GM13977 (cell line): Measurements from ENCODE around the gene EXOC2.
"Not testable (repeated sequence)": the region's sequence is repeated elsewhere in the genome, so short reads cannot be mapped to it uniquely, and the experiment has no call there.

ENCODE experiments used
- DNase-seq: peaks from one replicate; pipeline ENCODE4 v3.0.0; 2012; ENCODE audit warnings: low spot score
- CTCF ChIP-seq: IDR thresholded peaks from 2 replicates; pipeline ENCODE4 v1.5.1; 2012; ENCODE audit warnings: mild to moderate bottlenecking, control low read depth; ENCODE audit not compliant: insufficient read depth; ENCODE audit errors: extremely low read depth, missing control alignments
- in situ Hi-C: fragments of 300-500 bp; cut with MboI; formaldehyde crosslinking; loops from one replicate; pipeline ENCODE4 v1.12.0; 2022; ENCODE audit warnings: low sequenced_read_pairs, low pct_unique_long_range_greater_than_20kb, mixed read lengths, inconsistent platforms; ENCODE audit not compliant: unreplicated experiment

Gene EXOC2

GRCh38 chr6:699319-699718 is 6.4 kb upstream of the EXOC2 start:
- no peak for DNase-seq
- no peak for TF ChIP-seq CTCF
- in situ Hi-C loops: no loop called here

DNA sequence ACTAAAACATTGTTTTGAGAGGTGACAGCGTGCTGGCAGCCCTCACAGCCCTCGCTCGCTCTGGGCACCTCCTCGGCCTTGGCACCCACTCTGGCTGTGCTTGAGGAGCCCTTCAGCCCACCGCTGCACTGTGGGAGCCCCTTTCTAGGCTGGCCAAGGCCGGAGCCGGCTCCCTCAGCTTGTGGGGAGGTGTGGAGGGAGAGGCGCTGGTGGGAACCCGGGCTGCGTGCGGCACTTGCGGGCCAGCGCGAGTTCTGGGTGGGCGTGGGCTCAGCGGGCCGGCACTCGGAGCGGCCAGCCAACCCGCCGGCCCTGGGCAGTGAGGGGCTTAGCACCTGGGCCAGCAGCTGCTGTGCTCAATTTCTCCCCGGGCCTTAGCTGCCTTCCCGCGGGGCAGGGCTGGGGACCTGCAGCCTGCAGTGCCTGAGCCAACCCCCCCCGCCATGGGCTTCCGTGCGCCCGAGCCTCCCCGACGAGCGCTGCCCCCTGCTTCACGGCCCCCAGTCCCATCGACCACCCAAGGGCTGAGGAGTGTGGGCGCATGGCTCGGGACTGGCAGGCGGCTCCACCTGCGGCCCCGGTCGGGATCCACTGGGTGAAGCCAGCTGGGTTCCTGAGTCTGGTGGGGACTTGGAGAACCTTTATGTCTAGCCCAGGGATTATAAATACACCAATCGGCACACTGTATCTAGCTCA is 1.6 kb upstream of the EXOC2 start:
- DNase-seq: not testable (repeated sequence)

DNA sequence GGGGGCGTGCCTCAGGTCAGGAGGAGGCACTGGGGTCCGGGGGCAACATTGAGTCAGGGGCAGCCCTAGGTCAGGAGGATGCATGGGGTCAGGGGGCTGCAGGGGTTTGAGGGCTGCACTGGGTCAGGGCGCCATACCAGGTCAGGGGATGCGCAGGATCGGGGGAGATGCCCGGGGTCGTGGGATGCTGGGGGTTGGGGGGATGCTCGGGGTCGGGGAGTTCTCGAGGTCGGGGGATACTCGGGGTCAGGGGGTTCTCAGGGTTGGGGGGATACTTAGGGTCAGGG is 727 bp upstream of the EXOC2 start:
- in situ Hi-C loops: no loop called here

More for the DNA sequence above, 1.6 kb upstream of the EXOC2 start:
- in situ Hi-C loops: not testable (repeated sequence)

GRCh38 chr6:692356-692851 is 535 bp downstream of the EXOC2 start:
- no peak for TF ChIP-seq CTCF
- in situ Hi-C loops: no loop called here
- DNase-seq: peak; percentile 82

More for the DNA sequence above, 727 bp upstream of the EXOC2 start:
- no peak for TF ChIP-seq CTCF
- DNase-seq: no peak

- no peak for TF ChIP-seq CTCF
- no peak for DNase-seq
- in situ Hi-C loops: no loop called here
These were observed 3.7 kb downstream of the EXOC2 start for GRCh38 chr6:689223-689622.

DNA sequence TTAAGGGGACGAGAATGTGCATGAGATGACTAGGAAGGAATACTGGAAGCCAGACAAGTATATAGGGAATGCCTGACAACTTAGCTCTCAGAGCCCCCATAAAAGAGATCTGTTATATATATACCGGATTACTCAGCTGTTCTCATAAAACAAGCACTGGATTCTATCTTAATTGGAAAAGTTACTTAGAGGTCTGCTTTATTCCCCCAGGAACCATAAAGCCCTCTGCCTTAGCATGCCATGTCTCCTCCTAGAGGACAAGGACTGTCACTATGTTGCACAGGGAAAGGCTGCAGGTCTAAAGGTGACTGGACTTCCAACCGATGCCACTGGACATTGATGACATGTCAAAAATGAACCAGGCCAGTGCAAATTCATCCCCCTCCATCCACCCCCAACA is 6.4 kb downstream of the EXOC2 start:
- TF ChIP-seq CTCF: peak; percentile 42
- DNase-seq: no peak
- in situ Hi-C loops: no loop called here

DNA sequence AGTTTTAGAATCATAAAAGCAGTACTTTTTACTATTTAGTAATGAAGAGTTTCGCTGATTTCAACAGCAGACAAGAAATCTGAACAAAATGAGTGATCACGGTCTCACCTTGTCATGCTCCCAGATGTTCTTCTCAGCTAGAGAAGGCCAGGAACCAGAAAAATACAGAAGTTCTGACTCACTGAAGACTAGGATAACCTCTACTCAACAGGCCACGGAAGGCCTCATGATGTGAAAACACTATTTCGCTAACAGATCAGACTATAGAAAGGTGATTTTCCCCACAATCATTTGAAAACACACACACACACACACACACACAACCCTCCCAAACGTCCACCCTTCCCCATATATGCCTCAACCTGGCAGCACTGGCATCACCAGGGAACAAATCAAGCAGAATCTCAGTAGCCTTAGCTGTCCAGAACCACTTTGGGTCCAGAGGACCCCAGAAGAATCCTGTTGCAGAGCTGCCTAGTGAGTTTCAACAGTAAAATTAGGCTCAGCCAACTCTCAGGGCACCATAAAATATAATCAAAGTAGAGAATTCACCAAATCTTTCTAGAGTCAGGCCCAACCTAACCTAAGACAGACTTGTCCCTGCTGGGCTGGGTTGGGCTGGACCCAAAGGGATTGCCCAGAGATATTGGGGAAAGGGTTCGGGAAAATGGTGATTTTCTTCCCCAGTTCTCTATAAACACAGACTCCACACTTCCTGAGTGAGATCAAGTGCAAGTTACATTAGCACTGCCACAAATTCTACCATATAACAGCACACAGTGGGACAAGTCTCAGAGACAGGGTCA is 7.9 kb downstream of the EXOC2 start:
- peak; percentile 75 for DNase-seq
- in situ Hi-C loops: no loop called here
- no peak for TF ChIP-seq CTCF
